BLaER1 (cell line): ENCODE measurements around the gene WDR33.
"Not testable (repeated sequence)": the region's sequence is repeated elsewhere in the genome, so short reads cannot be mapped to it uniquely, and the experiment has no call there.

Experiments used
- H3K27ac ChIP-seq: shearing (Covaris generic); formaldehyde crosslinking; 2 replicates; pipeline ENCODE4 v1.8.1; 2022
- H3K27me3 ChIP-seq: shearing (Covaris generic); formaldehyde crosslinking; 2 replicates; pipeline ENCODE4 v1.8.1; 2022
- H3K36me3 ChIP-seq: shearing (Covaris generic); formaldehyde crosslinking; 2 replicates; pipeline ENCODE4 v1.8.1; 2022
- H3K4me1 ChIP-seq: shearing (Covaris generic); formaldehyde crosslinking; 2 replicates; pipeline ENCODE4 v1.8.1; 2022
- H3K4me2 ChIP-seq: shearing (Covaris generic); formaldehyde crosslinking; 2 replicates; pipeline ENCODE4 v1.8.1; 2022
- H3K4me3 ChIP-seq: shearing (Covaris generic); formaldehyde crosslinking; 2 replicates; pipeline ENCODE4 v1.8.1; 2022
- H3K9ac ChIP-seq: shearing (Covaris generic); formaldehyde crosslinking; 2 replicates; pipeline ENCODE4 v1.8.1; 2022
- H3K9me3 ChIP-seq: shearing (Covaris generic); formaldehyde crosslinking; 2 replicates; pipeline ENCODE4 v1.8.1; 2022
- H4K20me1 ChIP-seq: shearing (Covaris generic); formaldehyde crosslinking; 2 replicates; pipeline ENCODE4 v1.8.1; 2022
- Cebpa-rat ChIP-seq: shearing (Covaris generic); IDR thresholded peaks from 2 replicates; pipeline ENCODE4 v1.8.1; 2022

WDR33 gene

GRCh38 chr2:127811397-127812321 is 688 bp upstream of the WDR33 start:
- TF ChIP-seq Cebpa-rat, result no peak
- Histone ChIP-seq H3K4me1 (peaks cover 53% of the 10 kb centered on the region), H3K27me3 (no peaks in the 10 kb centered on the region), H3K4me3 (peak overlapping the region; percentile 83), H3K9ac (peak overlapping the region; percentile 95), H3K4me2 (peak overlapping the region; percentile 80), H3K9me3 (no peaks in the 10 kb centered on the region; the same call in 1 of the 2 replicates), H4K20me1 (peaks cover 35% of the 10 kb centered on the region), H3K27ac (peak overlapping the region; percentile 93), H3K36me3 (peaks cover 6% of the 10 kb centered on the region)

- Histone ChIP-seq H3K27me3 (no peaks in the 10 kb centered on the region), H3K4me3 (peak overlapping the region; percentile 83), H3K9me3 (no peaks in the 10 kb centered on the region), H3K9ac (peak overlapping the region; percentile 95), H3K4me2 (peak overlapping the region; percentile 80), H3K4me1 (peaks cover 68% of the 10 kb centered on the region), H3K27ac (peak overlapping the region; percentile 93), H3K36me3 (peaks cover 15% of the 10 kb centered on the region), H4K20me1 (peaks cover 50% of the 10 kb centered on the region)
- TF ChIP-seq Cebpa-rat, result no peak
Measured at GRCh38 chr2:127810156-127810618, 784 bp downstream of the WDR33 start.

- no peak overlapping the region for H3K9ac ChIP-seq
- H3K27ac ChIP-seq, result no peak overlapping the region
- peak overlapping the region; percentile 80 for H3K4me2 ChIP-seq
- H3K27me3 ChIP-seq, result no peaks in the 10 kb centered on the region
- H3K36me3 ChIP-seq, result peaks cover 30% of the 10 kb centered on the region
- H3K9me3 ChIP-seq, result no peaks in the 10 kb centered on the region
- H3K4me3 ChIP-seq, result no peak overlapping the region
- H4K20me1 ChIP-seq, result peaks cover 74% of the 10 kb centered on the region
- H3K4me1 ChIP-seq, result peaks cover 67% of the 10 kb centered on the region
- TF ChIP-seq Cebpa-rat, result no peak
Measured at GRCh38 chr2:127807678-127808353, 3.2 kb downstream of the WDR33 start.

- not testable (repeated sequence) for H3K4me3 ChIP-seq, H3K9me3 ChIP-seq, H3K27me3 ChIP-seq, H3K9ac ChIP-seq, H3K27ac ChIP-seq
- Histone ChIP-seq H4K20me1 (peaks cover 83% of the 10 kb centered on the region), H3K4me2 (peak overlapping the region; percentile 22; the same call in 1 of the 2 replicates), H3K36me3 (peaks cover 39% of the 10 kb centered on the region), H3K4me1 (peaks cover 57% of the 10 kb centered on the region)
Measured at GRCh38 chr2:127806860-127807259, 4.1 kb downstream of the WDR33 start.

- no peak for TF ChIP-seq Cebpa-rat
- Histone ChIP-seq H3K4me3 (no peak overlapping the region), H3K27me3 (no peaks in the 10 kb centered on the region), H3K9me3 (no peaks in the 10 kb centered on the region), H3K36me3 (peaks cover 53% of the 10 kb centered on the region), H3K4me2 (0 out of 2 replicates have a peak overlapping the region, but pooled peaks have one; percentile 12), H3K4me1 (peaks cover 50% of the 10 kb centered on the region), H3K9ac (no peak overlapping the region), H3K27ac (no peak overlapping the region), H4K20me1 (peaks cover 97% of the 10 kb centered on the region)
Measured at GRCh38 chr2:127805491-127805890, 5.5 kb downstream of the WDR33 start.

- Histone ChIP-seq H3K27ac (no peak overlapping the region), H4K20me1 (peaks cover 100% of the 10 kb centered on the region), H3K4me2 (no peak overlapping the region), H3K9me3 (peaks cover 42% of the 10 kb centered on the region), H3K27me3 (no peaks in the 10 kb centered on the region), H3K9ac (no peak overlapping the region), H3K4me3 (no peak overlapping the region), H3K4me1 (peaks cover 2% of the 10 kb centered on the region; the same call in 1 of the 2 replicates), H3K36me3 (peaks cover 80% of the 10 kb centered on the region)
- no peak for TF ChIP-seq Cebpa-rat
Measured at GRCh38 chr2:127799926-127800325, 11.0 kb downstream of the WDR33 start.

- no peak overlapping the region for H3K4me2 ChIP-seq
- peaks cover 100% of the 10 kb centered on the region for H4K20me1 ChIP-seq
- H3K36me3 ChIP-seq, result peaks cover 89% of the 10 kb centered on the region
Measured at GRCh38 chr2:127796389-127796788, 14.6 kb downstream of the WDR33 start.

GRCh38 chr2:127794901-127795300 is 16.1 kb downstream of the WDR33 start:
- H3K4me2 ChIP-seq, H3K27me3 ChIP-seq, H3K27ac ChIP-seq, H3K9ac ChIP-seq, H3K4me1 ChIP-seq, H3K4me3 ChIP-seq: not testable (repeated sequence)
- Histone ChIP-seq H3K9me3 (peaks cover 91% of the 10 kb centered on the region), H4K20me1 (peaks cover 97% of the 10 kb centered on the region), H3K36me3 (peaks cover 88% of the 10 kb centered on the region)

More at GRCh38 chr2:127796389-127796788, 14.6 kb downstream of the WDR33 start:
- TF ChIP-seq Cebpa-rat, result no peak
- Histone ChIP-seq H3K9me3 (peaks cover 78% of the 10 kb centered on the region), H3K27me3 (no peaks in the 10 kb centered on the region), H3K4me1 (no peaks in the 10 kb centered on the region), H3K4me3 (no peak overlapping the region), H3K9ac (no peak overlapping the region), H3K27ac (no peak overlapping the region)

GRCh38 chr2:127792805-127793204 is 18.2 kb downstream of the WDR33 start:
- no peak for TF ChIP-seq Cebpa-rat
- Histone ChIP-seq H3K9me3 (peaks cover 78% of the 10 kb centered on the region), H3K9ac (no peak overlapping the region), H3K36me3 (peaks cover 78% of the 10 kb centered on the region), H3K27me3 (no peaks in the 10 kb centered on the region), H4K20me1 (peaks cover 77% of the 10 kb centered on the region), H3K4me2 (no peak overlapping the region), H3K27ac (no peak overlapping the region), H3K4me3 (no peak overlapping the region), H3K4me1 (no peaks in the 10 kb centered on the region)
